HG03108 (cell line): Measurements from ENCODE around the gene BCL2L12.
A peak's percentile ranks its signal among the peaks of the same experiment; 100 is the strongest.
"Not testable (repeated sequence)": the region's sequence is repeated elsewhere in the genome, so short reads cannot be mapped to it uniquely, and the experiment has no call there.

Experiments used
- ATAC-seq: cut with Tn5 transposase; IDR thresholded peaks from one replicate; pipeline ENCODE4 v1.9.1; 2021; ENCODE audit warnings: moderate library complexity; ENCODE audit not compliant: unreplicated experiment

BCL2L12 gene

GRCh38 chr19:49665351-49666119 lies at the start of gene BCL2L12, which contains the start of gene IRF3:
Gene BCL2L12 (plus strand): TSS chr19:49665933. CDS start chr19:49666693, 760 bp downstream.
Gene IRF3 (minus strand): TSS chr19:49665857. CDS start chr19:49664838, 1,019 bp downstream.
- ATAC-seq = peak; percentile 68

GRCh38 chr19:49616532-49616931 lies 49.2 kb upstream of the BCL2L12 start:
- no peak for ATAC-seq

GRCh38 chr19:49616945-49617344 lies 48.8 kb upstream of the BCL2L12 start:
- no peak for ATAC-seq

- ATAC-seq = not testable (repeated sequence)
Observed at GRCh38 chr19:49617860-49618259, 47.9 kb upstream of the BCL2L12 start.

GRCh38 chr19:49624967-49625910 lies 40.5 kb upstream of the BCL2L12 start:
- ATAC-seq = no peak

- ATAC-seq = no peak
Observed at GRCh38 chr19:49626226-49626625, 39.5 kb upstream of the BCL2L12 start.

- no peak for ATAC-seq
Observed at GRCh38 chr19:49629659-49630058, 36.1 kb upstream of the BCL2L12 start.

- no peak for ATAC-seq
Observed at GRCh38 chr19:49631014-49631588, 34.6 kb upstream of the BCL2L12 start.

GRCh38 chr19:49631610-49632192 lies 34.0 kb upstream of the BCL2L12 start:
- ATAC-seq = no peak

- ATAC-seq = no peak
Observed at GRCh38 chr19:49632576-49632975, 33.2 kb upstream of the BCL2L12 start.

GRCh38 chr19:49633273-49633672 lies 32.5 kb upstream of the BCL2L12 start:
- not testable (repeated sequence) for ATAC-seq

- ATAC-seq = no peak
Observed at GRCh38 chr19:49635530-49636232, 30.1 kb upstream of the BCL2L12 start.

GRCh38 chr19:49636233-49636932 lies 29.4 kb upstream of the BCL2L12 start:
- ATAC-seq = no peak

GRCh38 chr19:49637821-49638738 lies 27.7 kb upstream of the BCL2L12 start:
- ATAC-seq = no peak

GRCh38 chr19:49639401-49640112 lies 26.2 kb upstream of the BCL2L12 start:
- no peak for ATAC-seq

- ATAC-seq = peak; percentile 53
Observed at GRCh38 chr19:49640113-49640898, 25.4 kb upstream of the BCL2L12 start, which contains the start of gene RRAS. Gene RRAS (minus strand): TSS chr19:49640143. CDS start chr19:49640098, 45 bp downstream.
